22Rv1 (cell line): ENCODE results near the gene PPP1R37.

ENCODE experiments used
- CTCF ChIP-seq: fragments of 450-650 bp; IDR thresholded peaks from 2 replicates; pipeline ENCODE4 v1.5.1; 2017; ENCODE audit warnings: mild to moderate bottlenecking
- ZFX ChIP-seq: fragments of 450-650 bp; IDR thresholded peaks from 2 replicates; pipeline ENCODE4 v1.6.1; 2017; ENCODE audit warnings: antibody characterized with exemption, borderline replicate concordance

GRCh38 chr19:45189971-45190370, 97.0 kb downstream of the PPP1R37 start:
- TF ChIP-seq ZFX, result no peak
- TF ChIP-seq CTCF, result no peak
